MCF 10A (cell line): ENCODE data around the gene TENT4A. TPM values are rescaled to one million over a fixed set of nuclear protein-coding genes. Genes with fewer than 3 reads are reported as not detected.

Experiments used
- BruUV-seq: library from RNA; stranded (reverse); fragments of 400-500 nt; replicated peaks from 2 replicates; lab custom pipeline; 2021; lab: Mats Ljungman, UMichigan
- CTCF ChIA-PET: fragments of 300-600 bp; sonication (Branson Sonifier 250); formaldehyde crosslinking; extraction: SDS; loops from one replicate; lab custom pipeline; 2021; ENCODE audit warnings: antibody characterized with exemption, inconsistent platforms; lab: Yijun Ruan, JAX
- POLR2A ChIA-PET: fragments of 300-600, 350-650 bp; sonication (Branson Sonifier 250); formaldehyde crosslinking; extraction: SDS; loops from one replicate; lab custom pipeline; 2020; ENCODE audit warnings: antibody characterized with exemption, inconsistent platforms; lab: Yijun Ruan, JAX
- DNase-seq: peaks from one replicate; pipeline ENCODE4 v3.0.0-alpha.2; 2018; ENCODE audit not compliant: unreplicated experiment
- H3K27ac Mint-ChIP-seq: one replicate; pipeline ENCODE4 v1.8.0; 2022; ENCODE audit warnings: mild to moderate bottlenecking, low read depth, mixed read lengths; ENCODE audit not compliant: unreplicated experiment
- H3K27me3 Mint-ChIP-seq: one replicate; pipeline ENCODE4 v1.8.0; 2022; ENCODE audit warnings: mixed read lengths; ENCODE audit not compliant: insufficient read depth, unreplicated experiment
- H3K36me3 Mint-ChIP-seq: one replicate; pipeline ENCODE4 v1.8.0; 2022; ENCODE audit warnings: mild to moderate bottlenecking, moderate library complexity, mixed read lengths; ENCODE audit not compliant: insufficient read depth, unreplicated experiment
- H3K4me1 Mint-ChIP-seq: one replicate; pipeline ENCODE4 v1.8.0; 2022; ENCODE audit warnings: mixed read lengths; ENCODE audit not compliant: insufficient read depth, unreplicated experiment
- H3K4me3 Mint-ChIP-seq: one replicate; pipeline ENCODE4 v1.8.0; 2022; ENCODE audit warnings: mild to moderate bottlenecking, moderate library complexity, mixed read lengths; ENCODE audit not compliant: unreplicated experiment
- H3K9me3 Mint-ChIP-seq: one replicate; pipeline ENCODE4 v1.8.0; 2022; ENCODE audit warnings: mixed read lengths; ENCODE audit not compliant: unreplicated experiment
- intact Hi-C: fragments of 100-400 bp; cut with micrococcal nuclease; formaldehyde crosslinking; loops from 2 replicates; pipeline ENCODE4 v1.14.1; 2022
- total RNA-seq: library from RNA; stranded (reverse); gene quantifications from 2 replicates; pipeline ENCODE4 v1.2.3, GENCODE V29; 2022
- TF ChIP-seq, protein P1 (sequence below): fragments of 200-600 bp; IDR thresholded peaks from one replicate; pipeline ENCODE4 v1.8.0; 2022; ENCODE audit warnings: antibody characterized with exemption, mild to moderate bottlenecking; ENCODE audit not compliant: unreplicated experiment

The TENT4A gene
- total RNA-seq, 1 experiment from 2014 or later, result 27.6 TPM

DNA sequence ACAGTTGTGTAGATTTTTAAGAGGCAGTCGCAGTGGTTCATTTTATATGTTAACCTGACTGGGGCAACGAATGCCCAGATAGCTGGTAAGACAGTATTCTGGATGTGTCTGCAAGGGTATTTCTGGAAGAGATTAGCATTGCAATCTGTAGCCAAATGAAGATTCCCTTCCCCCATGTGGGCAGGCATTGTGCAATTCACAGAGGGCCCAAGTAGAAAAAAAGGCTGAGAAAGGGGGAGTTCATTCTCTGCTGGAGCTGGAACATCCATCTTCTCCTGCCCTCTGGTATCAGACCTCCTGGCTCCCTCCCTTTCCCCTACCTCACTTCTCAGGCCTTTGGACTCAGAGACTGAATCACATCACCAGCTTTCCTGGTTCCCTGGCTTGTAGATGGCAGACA is 70.6 kb downstream of the TENT4A start:
- Mint-ChIP-seq H3K4me3 (no peak overlapping the region), H3K9me3 (no peaks in the 10 kb centered on the region), H3K27me3 (no peaks in the 10 kb centered on the region), H3K27ac (no peak overlapping the region), H3K36me3 (no peaks in the 10 kb centered on the region), H3K4me1 (no peaks in the 10 kb centered on the region)
- no TSS peak for BruUV-seq
- intact Hi-C loops, result no loop called here
- TF ChIP-seq, protein P1, sequence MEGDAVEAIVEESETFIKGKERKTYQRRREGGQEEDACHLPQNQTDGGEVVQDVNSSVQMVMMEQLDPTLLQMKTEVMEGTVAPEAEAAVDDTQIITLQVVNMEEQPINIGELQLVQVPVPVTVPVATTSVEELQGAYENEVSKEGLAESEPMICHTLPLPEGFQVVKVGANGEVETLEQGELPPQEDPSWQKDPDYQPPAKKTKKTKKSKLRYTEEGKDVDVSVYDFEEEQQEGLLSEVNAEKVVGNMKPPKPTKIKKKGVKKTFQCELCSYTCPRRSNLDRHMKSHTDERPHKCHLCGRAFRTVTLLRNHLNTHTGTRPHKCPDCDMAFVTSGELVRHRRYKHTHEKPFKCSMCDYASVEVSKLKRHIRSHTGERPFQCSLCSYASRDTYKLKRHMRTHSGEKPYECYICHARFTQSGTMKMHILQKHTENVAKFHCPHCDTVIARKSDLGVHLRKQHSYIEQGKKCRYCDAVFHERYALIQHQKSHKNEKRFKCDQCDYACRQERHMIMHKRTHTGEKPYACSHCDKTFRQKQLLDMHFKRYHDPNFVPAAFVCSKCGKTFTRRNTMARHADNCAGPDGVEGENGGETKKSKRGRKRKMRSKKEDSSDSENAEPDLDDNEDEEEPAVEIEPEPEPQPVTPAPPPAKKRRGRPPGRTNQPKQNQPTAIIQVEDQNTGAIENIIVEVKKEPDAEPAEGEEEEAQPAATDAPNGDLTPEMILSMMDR, result no peak
- DNase-seq, result no peak
- POLR2A ChIA-PET, result no interaction called here
- CTCF ChIA-PET, result interaction anchor here (0.7 to 1.6 kb wide), 3 partner anchors 18 to 1138 kb away, joined by 3 to 7 read pairs (median 5); no protein-coding TSS in a partner anchor

DNA sequence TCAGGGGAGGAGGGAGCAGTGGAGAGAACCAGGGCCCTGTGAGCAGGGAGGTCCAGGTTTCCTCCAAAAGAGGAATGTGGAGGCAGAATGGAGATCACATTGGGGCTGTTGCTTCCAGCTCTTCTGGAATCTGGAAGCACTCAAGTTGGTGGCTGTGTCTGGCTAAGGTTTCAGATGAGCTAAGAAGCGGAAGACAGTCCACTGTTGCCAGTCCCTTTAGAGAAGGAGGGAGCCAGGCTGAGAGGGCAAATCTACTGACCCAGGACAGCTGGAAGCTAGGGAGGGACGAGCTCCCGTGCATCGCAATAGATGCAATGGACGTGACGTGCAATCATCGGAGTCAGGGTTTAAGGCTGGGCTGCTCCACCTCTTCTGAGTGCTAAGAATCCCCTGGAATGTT is 71.2 kb downstream of the TENT4A start:
- Mint-ChIP-seq H3K9me3 (no peaks in the 10 kb centered on the region), H3K27ac (no peak overlapping the region), H3K36me3 (no peaks in the 10 kb centered on the region), H3K4me3 (no peak overlapping the region), H3K4me1 (no peaks in the 10 kb centered on the region), H3K27me3 (no peaks in the 10 kb centered on the region)
- BruUV-seq, result no TSS peak
- TF ChIP-seq, protein P1, result no peak
- POLR2A ChIA-PET, result no interaction called here
- CTCF ChIA-PET, result interaction anchor here (0.7 to 1.6 kb wide), 2 partner anchors 36 to 1138 kb away, joined by 3 to 7 read pairs; no protein-coding TSS in a partner anchor
- intact Hi-C loops, result no loop called here
- no peak for DNase-seq

DNA sequence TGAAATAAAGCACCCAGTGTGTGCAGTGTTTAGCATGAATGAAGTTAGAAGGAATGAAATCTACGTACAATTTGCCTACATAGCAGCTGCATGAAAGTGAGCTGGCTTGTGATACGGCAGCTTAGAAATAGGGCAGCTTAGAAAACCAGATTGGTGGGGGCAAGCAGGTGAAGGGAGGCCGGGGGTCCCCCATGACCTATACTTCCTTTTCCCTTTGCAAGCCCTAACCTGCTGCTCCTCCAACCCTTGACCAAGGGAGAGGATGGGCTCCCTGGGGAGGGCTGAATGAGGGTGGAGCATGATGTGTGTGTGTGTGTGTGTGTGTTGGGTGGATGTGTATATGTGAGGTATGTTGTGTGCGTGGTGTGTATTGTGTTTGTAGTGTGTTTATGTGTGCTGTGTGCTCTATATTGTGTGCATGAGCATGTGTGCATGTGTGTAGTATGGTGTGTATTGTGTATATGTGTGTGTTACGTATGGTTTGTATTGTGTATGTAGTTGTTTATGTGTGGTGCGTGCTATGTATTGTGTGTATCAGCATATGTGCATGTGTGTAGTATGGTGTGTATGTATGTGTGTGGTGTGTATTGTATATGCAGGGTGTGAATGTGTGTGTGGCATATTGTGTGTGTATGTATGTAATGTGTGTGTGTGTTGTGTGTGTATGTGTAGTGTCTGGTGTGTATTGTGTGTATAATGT is 72.1 kb downstream of the TENT4A start:
- intact Hi-C loops, result no loop called here
- Mint-ChIP-seq H3K4me3 (no peak overlapping the region), H3K4me1 (no peaks in the 10 kb centered on the region), H3K36me3 (no peaks in the 10 kb centered on the region), H3K27ac (no peak overlapping the region), H3K27me3 (no peaks in the 10 kb centered on the region), H3K9me3 (no peaks in the 10 kb centered on the region)
- TF ChIP-seq, protein P1, result no peak
- no TSS peak for BruUV-seq
- POLR2A ChIA-PET, result no interaction called here
- CTCF ChIA-PET, result interaction anchor here (1.6 kb wide), 1 partner anchor 35 kb away, joined by 7 read pairs; no protein-coding TSS in a partner anchor
- no peak for DNase-seq

DNA sequence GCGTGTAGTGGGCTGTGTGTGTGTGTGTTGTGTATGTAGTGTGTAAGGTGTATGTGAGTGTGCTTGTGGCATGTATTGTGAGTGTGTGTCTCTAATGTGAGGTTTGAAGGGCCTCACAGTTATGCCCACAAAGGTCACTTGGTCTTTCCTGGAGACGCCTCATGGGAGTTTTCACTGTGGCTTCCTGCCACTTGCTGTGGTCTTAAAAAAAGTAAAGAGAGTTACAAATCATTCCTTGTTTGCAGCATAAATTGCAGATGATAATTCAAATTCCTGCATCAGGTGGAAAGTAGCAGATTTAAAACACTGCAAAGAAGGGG is 72.6 kb downstream of the TENT4A start:
- ChIA-PET POLR2A (no interaction called here), CTCF (no interaction called here)
- Mint-ChIP-seq H3K4me1 (no peaks in the 10 kb centered on the region), H3K4me3 (no peak overlapping the region), H3K27ac (no peak overlapping the region), H3K27me3 (peaks cover 4% of the 10 kb centered on the region), H3K36me3 (no peaks in the 10 kb centered on the region), H3K9me3 (no peaks in the 10 kb centered on the region)
- TF ChIP-seq, protein P1, result no peak
- BruUV-seq, result no TSS peak
- intact Hi-C loops, result no loop called here
- no peak for DNase-seq
